Measurements from ENCODE around the gene RBM5. TPM values are rescaled to one million over a fixed set of nuclear protein-coding genes. Genes with fewer than 3 reads are reported as not detected.

Gene RBM5
- total and polyA plus RNA-seq, 4 donors = 223 to 366 (median 266) TPM

GRCh38 chr3:50125541-50126286 lies 37.0 kb downstream of the RBM5 start:
- Histone ChIP-seq H3K4me1 (ENCODE audit: control insufficient read depth, insufficient read depth, low read length) (peaks cover 50% of the 10 kb centered on the region), H3K9me3 (ENCODE audit: control insufficient read depth, insufficient read depth, low read length) (no peaks in the 10 kb centered on the region), H3K27ac (ENCODE audit: low read depth, low read length) (no peak overlapping the region), H3K27me3 (ENCODE audit: control insufficient read depth, insufficient read depth, low read length) (no peaks in the 10 kb centered on the region), H3K4me3 (ENCODE audit: low read depth, low read length) (no peak overlapping the region), H3K36me3 (ENCODE audit: control insufficient read depth, insufficient read depth, low read length) (peaks cover 28% of the 10 kb centered on the region)
- no peak for DNase-seq (ENCODE audit: low read depth in 4 of 6, low spot score in 6 of 6)
- WGBS (ENCODE audit: insufficient coverage) = 73% methylated on average over 4 of the region's 9 CpGs

DNA sequence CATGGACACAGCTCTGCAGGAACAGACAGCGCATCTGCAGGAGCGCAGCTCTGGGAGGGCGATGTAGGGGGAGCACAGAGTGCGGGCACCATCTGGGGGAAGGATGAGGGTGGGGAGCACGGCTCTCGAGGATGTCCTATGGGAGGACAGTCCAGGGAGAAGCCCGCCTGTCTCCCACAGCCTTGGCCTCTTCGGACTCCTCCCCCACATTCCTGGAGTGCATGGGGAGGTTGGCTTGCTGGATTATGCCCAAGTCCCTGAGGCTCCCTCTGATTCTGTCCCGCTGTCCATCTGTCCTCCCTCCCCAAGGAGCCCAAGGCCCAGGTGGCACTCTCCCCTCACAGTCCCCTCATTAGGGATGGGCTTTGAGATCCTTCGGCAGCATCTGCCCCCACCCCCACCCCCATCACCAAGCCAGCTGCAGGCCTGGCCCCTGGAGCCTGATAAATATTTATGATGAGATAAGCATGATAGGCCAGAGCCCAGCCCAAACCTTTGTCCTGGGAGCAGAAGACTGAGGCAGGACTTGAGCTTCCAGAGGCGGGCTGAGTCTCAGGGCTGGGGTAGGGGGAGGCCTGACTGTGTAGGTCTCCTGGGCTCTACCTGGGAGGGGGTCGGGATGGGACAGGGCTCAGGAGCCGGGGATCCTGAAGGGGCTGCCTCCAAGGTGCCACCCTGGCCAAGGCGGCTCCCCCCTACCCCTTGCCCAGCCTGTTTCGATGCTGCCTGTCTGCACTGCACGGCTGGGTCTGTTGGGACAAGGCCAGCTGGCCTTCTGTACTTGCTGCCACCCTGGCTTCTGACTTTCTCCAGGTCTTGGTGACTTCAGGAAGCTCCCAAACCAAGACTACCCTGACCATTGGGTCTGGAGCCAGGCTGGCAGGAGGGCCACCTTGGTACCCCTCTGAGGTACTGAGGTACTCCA lies 37.8 kb downstream of the RBM5 start:
- 62% methylated on average over 9 of the region's 16 CpGs for WGBS (ENCODE audit: insufficient coverage)

DNA sequence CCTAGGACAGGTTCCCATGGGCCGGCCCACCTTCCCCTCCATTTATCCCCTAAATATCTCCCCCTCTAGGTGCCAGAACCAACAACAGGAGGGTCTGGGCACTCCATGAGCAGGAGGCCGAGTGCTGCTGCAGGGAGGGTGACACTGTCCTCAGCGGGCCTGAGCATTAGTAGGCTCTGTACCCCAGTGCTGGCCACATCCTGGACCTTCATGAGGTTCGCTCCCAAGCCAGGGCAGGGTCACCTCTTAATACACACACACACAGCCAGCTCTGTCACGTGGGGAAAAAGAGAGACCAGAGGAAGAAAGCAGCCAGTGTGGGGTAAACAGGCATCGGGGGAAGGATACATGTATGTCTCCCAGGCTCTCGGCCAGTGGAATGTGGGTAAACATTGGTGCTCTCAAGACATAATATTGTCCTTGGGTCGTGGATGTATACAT lies 38.6 kb downstream of the RBM5 start:
- WGBS (ENCODE audit: insufficient coverage) = 90% methylated on average over 7 of the region's 8 CpGs
- Histone ChIP-seq H3K4me3 (ENCODE audit: low read depth, low read length) (no peak overlapping the region), H3K4me1 (ENCODE audit: control insufficient read depth, insufficient read depth, low read length) (peaks cover 45% of the 10 kb centered on the region), H3K36me3 (ENCODE audit: control insufficient read depth, insufficient read depth, low read length) (peaks cover 14% of the 10 kb centered on the region), H3K27ac (ENCODE audit: low read depth, low read length) (no peak overlapping the region), H3K27me3 (ENCODE audit: control insufficient read depth, insufficient read depth, low read length) (no peaks in the 10 kb centered on the region), H3K9me3 (ENCODE audit: control insufficient read depth, insufficient read depth, low read length) (no peaks in the 10 kb centered on the region)
- no peak for DNase-seq (ENCODE audit: low read depth in 4 of 6, low spot score in 6 of 6)

More for the DNA sequence above, 37.8 kb downstream of the RBM5 start:
- no peak overlapping the region for H3K4me3 ChIP-seq (ENCODE audit: low read depth, low read length)
- H3K36me3 ChIP-seq (ENCODE audit: control insufficient read depth, insufficient read depth, low read length) = peaks cover 20% of the 10 kb centered on the region
- peaks cover 50% of the 10 kb centered on the region for H3K4me1 ChIP-seq (ENCODE audit: control insufficient read depth, insufficient read depth, low read length)
- no peaks in the 10 kb centered on the region for H3K9me3 ChIP-seq (ENCODE audit: control insufficient read depth, insufficient read depth, low read length)
- H3K27ac ChIP-seq (ENCODE audit: low read depth, low read length) = no peak overlapping the region
- DNase-seq (ENCODE audit: low read depth in 4 of 6, low spot score in 6 of 6) = no peak
- H3K27me3 ChIP-seq (ENCODE audit: control insufficient read depth, insufficient read depth, low read length) = no peaks in the 10 kb centered on the region

GRCh38 chr3:50128001-50128400 lies 39.3 kb downstream of the RBM5 start:
- 79% methylated on average over 4 of the region's 4 CpGs for WGBS (ENCODE audit: insufficient coverage)

GRCh38 chr3:50130436-50130835 lies 41.7 kb downstream of the RBM5 start:
- Histone ChIP-seq H3K36me3 (ENCODE audit: control insufficient read depth, insufficient read depth, low read length) (no peaks in the 10 kb centered on the region), H3K27me3 (ENCODE audit: control insufficient read depth, insufficient read depth, low read length) (no peaks in the 10 kb centered on the region), H3K27ac (ENCODE audit: low read depth, low read length) (no peak overlapping the region), H3K9me3 (ENCODE audit: control insufficient read depth, insufficient read depth, low read length) (no peaks in the 10 kb centered on the region), H3K4me1 (ENCODE audit: control insufficient read depth, insufficient read depth, low read length) (peaks cover 35% of the 10 kb centered on the region), H3K4me3 (ENCODE audit: low read depth, low read length) (no peak overlapping the region)
- 100% methylated on average over 1 of the region's 2 CpGs for WGBS (ENCODE audit: insufficient coverage)
- no peak for DNase-seq (ENCODE audit: low read depth in 4 of 6, low spot score in 6 of 6)

More at GRCh38 chr3:50128001-50128400, 39.3 kb downstream of the RBM5 start:
- Histone ChIP-seq H3K4me1 (ENCODE audit: control insufficient read depth, insufficient read depth, low read length) (peaks cover 45% of the 10 kb centered on the region), H3K36me3 (ENCODE audit: control insufficient read depth, insufficient read depth, low read length) (peaks cover 7% of the 10 kb centered on the region), H3K4me3 (ENCODE audit: low read depth, low read length) (no peak overlapping the region), H3K27me3 (ENCODE audit: control insufficient read depth, insufficient read depth, low read length) (no peaks in the 10 kb centered on the region), H3K27ac (ENCODE audit: low read depth, low read length) (no peak overlapping the region), H3K9me3 (ENCODE audit: control insufficient read depth, insufficient read depth, low read length) (no peaks in the 10 kb centered on the region)
- no peak for DNase-seq (ENCODE audit: low read depth in 4 of 6, low spot score in 6 of 6)

GRCh38 chr3:50132421-50133282 lies 43.9 kb downstream of the RBM5 start:
- Histone ChIP-seq H3K36me3 (ENCODE audit: control insufficient read depth, insufficient read depth, low read length) (no peaks in the 10 kb centered on the region), H3K27me3 (ENCODE audit: control insufficient read depth, insufficient read depth, low read length) (no peaks in the 10 kb centered on the region), H3K4me1 (ENCODE audit: control insufficient read depth, insufficient read depth, low read length) (peaks cover 32% of the 10 kb centered on the region), H3K4me3 (ENCODE audit: low read depth, low read length) (no peak overlapping the region), H3K9me3 (ENCODE audit: control insufficient read depth, insufficient read depth, low read length) (no peaks in the 10 kb centered on the region), H3K27ac (ENCODE audit: low read depth, low read length) (no peak overlapping the region)
- WGBS (ENCODE audit: insufficient coverage) = 73% methylated on average over 2 of the region's 6 CpGs
- DNase-seq (ENCODE audit: low read depth in 4 of 6, low spot score in 6 of 6) = peak in 2 of 6 donors; percentile 48 to 92

DNA sequence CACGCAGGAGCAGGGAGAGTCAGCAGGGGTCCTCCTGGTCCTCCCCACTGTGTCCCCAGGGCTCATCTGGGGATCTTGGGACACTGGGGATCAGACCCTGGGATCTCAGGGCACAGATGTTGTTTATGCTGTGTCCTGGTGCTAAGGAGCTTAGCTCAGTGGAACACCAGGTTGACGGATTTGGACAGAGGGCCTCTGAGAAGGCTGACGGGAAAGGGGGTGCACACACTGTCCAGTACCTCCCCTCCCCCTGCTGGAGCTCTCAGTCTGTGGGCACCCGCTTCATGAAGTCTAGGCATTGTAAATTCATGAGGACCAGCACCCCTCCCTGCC lies 44.5 kb downstream of the RBM5 start:
- peaks cover 38% of the 10 kb centered on the region for H3K4me1 ChIP-seq (ENCODE audit: control insufficient read depth, insufficient read depth, low read length)
- WGBS (ENCODE audit: insufficient coverage) = 70% methylated on average over 4 of the region's 4 CpGs
- no peaks in the 10 kb centered on the region for H3K36me3 ChIP-seq (ENCODE audit: control insufficient read depth, insufficient read depth, low read length)
- H3K27ac ChIP-seq (ENCODE audit: low read depth, low read length) = no peak overlapping the region
- H3K4me3 ChIP-seq (ENCODE audit: low read depth, low read length) = no peak overlapping the region
- H3K27me3 ChIP-seq (ENCODE audit: control insufficient read depth, insufficient read depth, low read length) = no peaks in the 10 kb centered on the region
- DNase-seq (ENCODE audit: low read depth in 4 of 6, low spot score in 6 of 6) = no peak
- no peaks in the 10 kb centered on the region for H3K9me3 ChIP-seq (ENCODE audit: control insufficient read depth, insufficient read depth, low read length)

GRCh38 chr3:50134367-50134766 lies 45.6 kb downstream of the RBM5 start:
- WGBS (ENCODE audit: insufficient coverage) = no CpG with 5 or more reads among the region's 2 CpGs

DNA sequence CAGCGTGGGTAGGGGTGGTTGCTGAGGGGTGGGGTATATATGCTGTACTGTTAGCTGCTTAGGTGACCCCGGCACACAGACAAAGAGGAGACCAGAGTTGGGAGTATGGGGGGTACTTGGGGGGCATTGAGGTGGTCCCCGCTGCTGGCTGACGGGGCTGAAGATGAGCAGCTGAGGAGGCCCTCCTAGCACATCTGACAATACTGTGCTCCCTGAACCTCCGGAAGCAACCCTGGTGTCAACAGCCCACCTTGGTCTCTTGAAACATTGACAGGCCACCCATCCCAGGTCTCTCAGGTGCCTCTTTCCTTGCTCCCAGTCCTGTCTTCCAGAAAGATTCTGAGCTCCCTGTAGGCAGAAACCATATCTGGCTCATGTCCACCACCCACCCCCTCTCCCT lies 47.2 kb downstream of the RBM5 start:
- DNase-seq (ENCODE audit: low read depth in 4 of 6, low spot score in 6 of 6) = no peak
- no peaks in the 10 kb centered on the region for H3K27me3 ChIP-seq (ENCODE audit: control insufficient read depth, insufficient read depth, low read length)
- H3K4me3 ChIP-seq (ENCODE audit: low read depth, low read length) = no peak overlapping the region
- H3K36me3 ChIP-seq (ENCODE audit: control insufficient read depth, insufficient read depth, low read length) = no peaks in the 10 kb centered on the region
- H3K9me3 ChIP-seq (ENCODE audit: control insufficient read depth, insufficient read depth, low read length) = no peaks in the 10 kb centered on the region
- H3K4me1 ChIP-seq (ENCODE audit: control insufficient read depth, insufficient read depth, low read length) = peaks cover 59% of the 10 kb centered on the region
- WGBS (ENCODE audit: insufficient coverage) = 95% methylated on average over 5 of the region's 5 CpGs
- H3K27ac ChIP-seq (ENCODE audit: low read depth, low read length) = no peak overlapping the region

More at GRCh38 chr3:50134367-50134766, 45.6 kb downstream of the RBM5 start:
- no peaks in the 10 kb centered on the region for H3K9me3 ChIP-seq (ENCODE audit: control insufficient read depth, insufficient read depth, low read length)
- no peak overlapping the region for H3K4me3 ChIP-seq (ENCODE audit: low read depth, low read length)
- H3K27me3 ChIP-seq (ENCODE audit: control insufficient read depth, insufficient read depth, low read length) = no peaks in the 10 kb centered on the region
- H3K4me1 ChIP-seq (ENCODE audit: control insufficient read depth, insufficient read depth, low read length) = peaks cover 49% of the 10 kb centered on the region
- H3K27ac ChIP-seq (ENCODE audit: low read depth, low read length) = no peak overlapping the region
- no peak for DNase-seq (ENCODE audit: low read depth in 4 of 6, low spot score in 6 of 6)
- H3K36me3 ChIP-seq (ENCODE audit: control insufficient read depth, insufficient read depth, low read length) = no peaks in the 10 kb centered on the region
